NT2/D1 (cell line): ENCODE results near the gene CYP3A5.

Source experiments
- SUZ12 ChIP-seq: IDR thresholded peaks from 2 replicates; pipeline ENCODE4 v1.6.1; 2011; ENCODE audit not compliant: insufficient read length, insufficient read depth; ENCODE audit errors: extremely low read depth
- ZNF274 ChIP-seq: IDR thresholded peaks from 2 replicates; pipeline ENCODE4 v1.6.1; 2011; ENCODE audit warnings: mild to moderate bottlenecking, low read depth, low read length

DNA sequence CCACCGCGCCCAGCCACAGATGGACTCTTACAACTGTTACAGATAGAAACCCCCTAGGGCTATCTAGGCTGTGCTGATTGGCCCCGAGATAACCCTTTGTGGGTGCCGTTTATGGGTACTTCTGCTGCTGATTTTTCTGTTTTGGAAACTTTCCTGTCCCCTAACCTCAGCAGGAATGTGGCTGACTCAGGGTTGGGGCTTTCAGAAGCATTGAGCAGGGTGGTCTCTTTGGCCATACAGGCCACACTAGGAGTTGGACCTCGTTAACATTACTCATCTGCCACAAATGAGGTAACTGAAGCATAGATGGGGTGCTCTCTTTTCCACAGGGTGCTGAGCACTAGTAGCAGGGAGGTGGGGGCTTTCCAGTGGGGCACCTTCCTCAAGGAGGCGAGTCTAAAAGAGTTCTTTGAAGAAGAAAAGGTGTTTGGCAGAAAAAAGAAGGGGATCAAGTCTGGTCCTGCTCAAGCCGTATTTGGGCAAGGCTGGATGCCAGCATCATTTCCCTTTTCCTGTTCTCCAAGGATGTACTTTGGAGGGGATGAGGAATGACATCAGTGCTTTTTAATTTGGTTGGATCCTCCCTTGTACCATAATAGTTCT, 56.6 kb downstream of the CYP3A5 start:
- TF ChIP-seq ZNF274, result no peak
- no peak for TF ChIP-seq SUZ12
